ACC112 (cell line): ENCODE results near the gene ASPA.

ENCODE experiments used
- H2AFZ ChIP-seq: fragments of 200-600 bp; sonication (generic); one replicate; pipeline ENCODE4 v1.6.0; 2017; ENCODE audit warnings: antibody characterized with exemption, low read length; ENCODE audit not compliant: unreplicated experiment
- H3K27ac ChIP-seq: fragments of 200-600 bp; sonication (generic); 2 replicates; pipeline ENCODE4 v1.5.1; 2014; ENCODE audit warnings: low read depth, mild to moderate bottlenecking, antibody characterized with exemption, low read length, moderate library complexity
- H3K27me3 ChIP-seq: fragments of 200-600 bp; sonication (generic); 2 replicates; pipeline ENCODE4 v1.6.1; 2014; ENCODE audit warnings: mild to moderate bottlenecking, antibody characterized with exemption, low read length, moderate library complexity, mixed read lengths; ENCODE audit not compliant: insufficient read depth
- H3K36me3 ChIP-seq: fragments of 200-600 bp; sonication (generic); 2 replicates; pipeline ENCODE4 v1.6.1; 2016; ENCODE audit warnings: mild to moderate bottlenecking, antibody characterized with exemption, low read length, moderate library complexity, mixed read lengths; ENCODE audit not compliant: insufficient read depth
- H3K4me1 ChIP-seq: fragments of 200-600 bp; sonication (generic); one replicate; pipeline ENCODE4 v1.6.1; 2016; ENCODE audit warnings: low read length, mixed read lengths; ENCODE audit not compliant: insufficient read depth, unreplicated experiment, control insufficient read depth
- H3K4me3 ChIP-seq: fragments of 200-600 bp; sonication (generic); 2 replicates; pipeline ENCODE4 v1.5.1; 2014; ENCODE audit warnings: mild to moderate bottlenecking, low read depth, low read length
- H3K79me2 ChIP-seq: fragments of 200-600 bp; sonication (generic); one replicate; pipeline ENCODE4 v1.6.0; 2016; ENCODE audit warnings: low read length; ENCODE audit not compliant: control insufficient read depth, unreplicated experiment, insufficient read depth

The ASPA gene

GRCh38 chr17:3474212-3474611, 1.6 kb upstream of the ASPA start:
- H3K4me1 ChIP-seq, result peaks cover 18% of the 10 kb centered on the region
- H2AFZ ChIP-seq, result peak overlapping the region; percentile 89
- peaks cover 3% of the 10 kb centered on the region; the same call in 1 of the 2 replicates for H3K27me3 ChIP-seq
- H3K79me2 ChIP-seq, result no peaks in the 10 kb centered on the region
- no peaks in the 10 kb centered on the region for H3K36me3 ChIP-seq
- no peak overlapping the region; the same call in 1 of the 2 replicates for H3K27ac ChIP-seq
- H3K4me3 ChIP-seq, result peak overlapping the region; percentile 54; the same call in 1 of the 2 replicates

- Histone ChIP-seq H3K27me3 (peaks cover 3% of the 10 kb centered on the region; the same call in 1 of the 2 replicates), H3K36me3 (no peaks in the 10 kb centered on the region), H3K79me2 (no peaks in the 10 kb centered on the region), H3K4me1 (peaks cover 18% of the 10 kb centered on the region), H3K27ac (peak overlapping the region; percentile 7; the same call in 1 of the 2 replicates), H3K4me3 (no peak overlapping the region), H2AFZ (peak overlapping the region; percentile 98)
Measured at GRCh38 chr17:3475251-3475685, 529 bp upstream of the ASPA start.

- Histone ChIP-seq H3K27me3 (peaks cover 7% of the 10 kb centered on the region), H3K36me3 (no peaks in the 10 kb centered on the region), H3K79me2 (no peaks in the 10 kb centered on the region), H3K4me3 (no peak overlapping the region), H3K27ac (no peak overlapping the region), H2AFZ (no peak overlapping the region), H3K4me1 (peaks cover 6% of the 10 kb centered on the region)
Measured at GRCh38 chr17:3479988-3480387, 4.2 kb downstream of the ASPA start.

GRCh38 chr17:3482852-3483251, 7.1 kb downstream of the ASPA start:
- H3K4me1 ChIP-seq, result no peaks in the 10 kb centered on the region
- no peaks in the 10 kb centered on the region for H3K79me2 ChIP-seq
- H3K27me3 ChIP-seq, result peaks cover 14% of the 10 kb centered on the region
- H3K27ac ChIP-seq, result no peak overlapping the region
- H3K36me3 ChIP-seq, result no peaks in the 10 kb centered on the region
- no peak overlapping the region for H2AFZ ChIP-seq
- H3K4me3 ChIP-seq, result no peak overlapping the region

GRCh38 chr17:3485481-3486068, 9.8 kb downstream of the ASPA start:
- Histone ChIP-seq H3K27me3 (peaks cover 31% of the 10 kb centered on the region), H3K4me3 (no peak overlapping the region), H3K79me2 (no peaks in the 10 kb centered on the region), H2AFZ (no peak overlapping the region), H3K36me3 (no peaks in the 10 kb centered on the region), H3K27ac (no peak overlapping the region), H3K4me1 (no peaks in the 10 kb centered on the region)

- no peaks in the 10 kb centered on the region for H3K79me2 ChIP-seq
- H3K27ac ChIP-seq, result no peak overlapping the region
- no peaks in the 10 kb centered on the region for H3K4me1 ChIP-seq
- H3K27me3 ChIP-seq, result peaks cover 8% of the 10 kb centered on the region; the same call in 1 of the 2 replicates
- no peak overlapping the region for H2AFZ ChIP-seq
- H3K36me3 ChIP-seq, result no peaks in the 10 kb centered on the region
- H3K4me3 ChIP-seq, result no peak overlapping the region
Measured at GRCh38 chr17:3497101-3497500, 21.3 kb downstream of the ASPA start.

GRCh38 chr17:3501344-3501743, 25.5 kb downstream of the ASPA start:
- Histone ChIP-seq H3K79me2 (no peaks in the 10 kb centered on the region), H3K4me1 (no peaks in the 10 kb centered on the region), H2AFZ (no peak overlapping the region), H3K27ac (no peak overlapping the region), H3K4me3 (no peak overlapping the region), H3K27me3 (peaks cover 8% of the 10 kb centered on the region; the same call in 1 of the 2 replicates), H3K36me3 (no peaks in the 10 kb centered on the region)

- H3K27ac ChIP-seq, result no peak overlapping the region
- H2AFZ ChIP-seq, result no peak overlapping the region
- peaks cover 8% of the 10 kb centered on the region; the same call in 1 of the 2 replicates for H3K27me3 ChIP-seq
- H3K4me3 ChIP-seq, result no peak overlapping the region
- no peaks in the 10 kb centered on the region for H3K36me3 ChIP-seq
- H3K79me2 ChIP-seq, result no peaks in the 10 kb centered on the region
- no peaks in the 10 kb centered on the region for H3K4me1 ChIP-seq
Measured at GRCh38 chr17:3502466-3502865, 26.7 kb downstream of the ASPA start.

GRCh38 chr17:3503285-3503684, 27.5 kb downstream of the ASPA start:
- Histone ChIP-seq H3K4me1 (no peaks in the 10 kb centered on the region), H2AFZ (no peak overlapping the region), H3K79me2 (no peaks in the 10 kb centered on the region), H3K36me3 (no peaks in the 10 kb centered on the region), H3K27ac (no peak overlapping the region), H3K4me3 (no peak overlapping the region), H3K27me3 (peaks cover 10% of the 10 kb centered on the region; the same call in 1 of the 2 replicates)

- H3K79me2 ChIP-seq, result no peaks in the 10 kb centered on the region
- H3K27me3 ChIP-seq, result peaks cover 10% of the 10 kb centered on the region; the same call in 1 of the 2 replicates
- H3K4me1 ChIP-seq, result no peaks in the 10 kb centered on the region
- no peaks in the 10 kb centered on the region for H3K36me3 ChIP-seq
- H2AFZ ChIP-seq, result no peak overlapping the region
- no peak overlapping the region for H3K27ac ChIP-seq
- H3K4me3 ChIP-seq, result no peak overlapping the region
Measured at GRCh38 chr17:3505008-3505407, 29.2 kb downstream of the ASPA start.

GRCh38 chr17:3506054-3506453, 30.3 kb downstream of the ASPA start:
- Histone ChIP-seq H3K4me3 (no peak overlapping the region), H3K27me3 (peaks cover 10% of the 10 kb centered on the region; the same call in 1 of the 2 replicates), H3K27ac (no peak overlapping the region), H3K4me1 (no peaks in the 10 kb centered on the region), H3K79me2 (no peaks in the 10 kb centered on the region), H3K36me3 (no peaks in the 10 kb centered on the region), H2AFZ (no peak overlapping the region)
